ENCODE data around the gene PIEZO2. TPM values are rescaled to one million over a fixed set of nuclear protein-coding genes. Genes with fewer than 3 reads are reported as not detected.

PIEZO2 gene
- total RNA-seq, 1 donor from 2014 or later = 8.4 TPM

DNA sequence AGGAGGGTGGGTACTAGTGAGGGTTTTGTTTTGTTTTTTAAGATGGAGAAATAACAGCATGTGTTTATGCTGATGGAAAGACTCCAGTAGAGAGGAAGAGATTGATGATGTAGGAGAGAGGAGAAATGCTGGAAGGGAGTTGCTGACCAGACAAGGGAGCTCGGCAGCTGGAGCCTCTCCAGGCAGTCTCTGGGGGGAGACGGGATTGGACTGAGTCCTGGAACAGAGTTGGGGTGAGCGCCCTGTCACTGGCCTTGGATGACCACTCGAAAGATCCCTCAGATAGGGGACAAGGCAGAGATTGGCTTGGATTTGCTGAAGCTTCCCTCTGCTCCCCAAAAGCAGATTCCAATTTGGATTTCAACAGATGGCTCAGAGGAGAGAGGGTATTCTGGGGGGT is 425.9 kb downstream of the PIEZO2 start:
- no peak for DNase-seq (ENCODE audit: low spot score)
- Mint-ChIP-seq H3K4me1 (ENCODE audit: unreplicated experiment) (no peaks in the 10 kb centered on the region), H3K27me3 (ENCODE audit: unreplicated experiment) (peaks cover 4% of the 10 kb centered on the region), H3K36me3 (ENCODE audit: low read depth, unreplicated experiment) (peaks cover 6% of the 10 kb centered on the region), H3K4me3 (ENCODE audit: unreplicated experiment) (no peak overlapping the region), H3K9me3 (ENCODE audit: unreplicated experiment) (no peaks in the 10 kb centered on the region), H3K27ac (ENCODE audit: unreplicated experiment) (no peak overlapping the region)
- TF ChIP-seq, protein P1, sequence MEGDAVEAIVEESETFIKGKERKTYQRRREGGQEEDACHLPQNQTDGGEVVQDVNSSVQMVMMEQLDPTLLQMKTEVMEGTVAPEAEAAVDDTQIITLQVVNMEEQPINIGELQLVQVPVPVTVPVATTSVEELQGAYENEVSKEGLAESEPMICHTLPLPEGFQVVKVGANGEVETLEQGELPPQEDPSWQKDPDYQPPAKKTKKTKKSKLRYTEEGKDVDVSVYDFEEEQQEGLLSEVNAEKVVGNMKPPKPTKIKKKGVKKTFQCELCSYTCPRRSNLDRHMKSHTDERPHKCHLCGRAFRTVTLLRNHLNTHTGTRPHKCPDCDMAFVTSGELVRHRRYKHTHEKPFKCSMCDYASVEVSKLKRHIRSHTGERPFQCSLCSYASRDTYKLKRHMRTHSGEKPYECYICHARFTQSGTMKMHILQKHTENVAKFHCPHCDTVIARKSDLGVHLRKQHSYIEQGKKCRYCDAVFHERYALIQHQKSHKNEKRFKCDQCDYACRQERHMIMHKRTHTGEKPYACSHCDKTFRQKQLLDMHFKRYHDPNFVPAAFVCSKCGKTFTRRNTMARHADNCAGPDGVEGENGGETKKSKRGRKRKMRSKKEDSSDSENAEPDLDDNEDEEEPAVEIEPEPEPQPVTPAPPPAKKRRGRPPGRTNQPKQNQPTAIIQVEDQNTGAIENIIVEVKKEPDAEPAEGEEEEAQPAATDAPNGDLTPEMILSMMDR (IDR thresholded peaks at IDR 0.05; ENCODE audit: unreplicated experiment) = no peak

DNA sequence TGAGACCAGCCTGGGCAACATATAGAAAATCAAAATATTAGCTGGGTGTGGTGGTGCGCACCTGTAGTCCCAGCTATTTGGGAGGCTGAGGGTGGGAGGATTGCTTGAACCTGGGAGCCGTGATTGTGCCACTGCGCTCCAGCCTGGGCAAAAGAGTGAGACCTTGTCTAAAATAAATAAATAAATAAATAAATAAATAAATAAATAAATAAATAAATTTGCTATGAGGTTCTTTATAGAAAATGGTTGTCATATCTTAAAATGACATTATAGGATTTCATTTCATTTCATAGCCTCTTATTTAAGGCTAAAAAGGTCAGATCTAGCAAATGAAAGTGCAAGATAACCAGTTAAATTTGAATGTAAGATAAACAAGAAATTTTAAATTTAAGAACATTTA is 430.6 kb downstream of the PIEZO2 start:
- no peak for DNase-seq (ENCODE audit: low spot score)
- Mint-ChIP-seq H3K27me3 (ENCODE audit: unreplicated experiment) (peaks cover 8% of the 10 kb centered on the region), H3K4me3 (ENCODE audit: unreplicated experiment) (no peak overlapping the region), H3K36me3 (ENCODE audit: low read depth, unreplicated experiment) (peaks cover 6% of the 10 kb centered on the region), H3K9me3 (ENCODE audit: unreplicated experiment) (no peaks in the 10 kb centered on the region), H3K4me1 (ENCODE audit: unreplicated experiment) (no peaks in the 10 kb centered on the region), H3K27ac (ENCODE audit: unreplicated experiment) (no peak overlapping the region)
- TF ChIP-seq, protein P1 (IDR thresholded peaks at IDR 0.05; ENCODE audit: unreplicated experiment) = no peak

DNA sequence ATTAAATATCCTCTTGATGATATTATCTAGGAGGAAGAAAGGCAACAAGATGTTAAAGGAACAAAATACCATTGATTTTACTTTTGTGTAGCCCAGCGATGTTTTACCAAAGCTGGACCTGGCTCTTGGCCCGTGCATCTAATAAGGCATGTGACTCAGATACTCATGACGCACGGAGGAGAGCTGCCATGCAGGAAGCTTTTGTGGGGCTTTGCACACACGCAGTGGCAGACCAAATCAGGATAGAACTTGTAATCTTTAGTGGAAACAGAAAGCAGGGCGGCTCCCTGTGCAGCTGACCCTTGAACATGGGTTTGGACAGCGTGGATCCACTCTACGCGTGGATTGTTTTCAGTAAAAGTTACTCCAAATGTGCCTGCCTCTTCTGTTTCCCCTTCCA is 433.6 kb downstream of the PIEZO2 start:
- no peaks in the 10 kb centered on the region for H3K4me1 Mint-ChIP-seq (ENCODE audit: unreplicated experiment)
- TF ChIP-seq, protein P1 (IDR thresholded peaks at IDR 0.05; ENCODE audit: unreplicated experiment) = no peak
- H3K27me3 Mint-ChIP-seq (ENCODE audit: unreplicated experiment) = peaks cover 4% of the 10 kb centered on the region
- H3K27ac Mint-ChIP-seq (ENCODE audit: unreplicated experiment) = no peak overlapping the region
- no peaks in the 10 kb centered on the region for H3K9me3 Mint-ChIP-seq (ENCODE audit: unreplicated experiment)
- no peaks in the 10 kb centered on the region for H3K36me3 Mint-ChIP-seq (ENCODE audit: low read depth, unreplicated experiment)
- no peak for DNase-seq (ENCODE audit: low spot score)
- no peak overlapping the region for H3K4me3 Mint-ChIP-seq (ENCODE audit: unreplicated experiment)

DNA sequence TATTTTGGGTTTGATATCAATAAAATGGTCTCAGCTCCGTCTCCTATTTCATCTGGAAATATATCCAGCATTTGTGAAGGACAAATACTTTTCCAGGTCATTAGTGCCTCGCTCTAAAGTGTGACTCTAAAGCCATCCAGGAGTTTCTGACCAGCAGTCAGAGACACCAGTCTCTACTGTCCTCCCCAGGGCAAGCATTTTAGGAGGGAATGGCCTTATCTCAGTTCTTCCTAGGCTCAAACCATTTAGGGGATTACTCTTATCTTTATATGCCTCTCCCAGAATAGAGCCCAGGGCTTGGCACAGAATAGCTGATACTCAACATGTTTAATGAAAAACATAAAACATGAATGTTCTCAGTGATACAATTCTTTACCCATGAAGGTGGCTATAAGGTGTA is 436.0 kb downstream of the PIEZO2 start:
- H3K9me3 Mint-ChIP-seq (ENCODE audit: unreplicated experiment) = no peaks in the 10 kb centered on the region
- H3K27me3 Mint-ChIP-seq (ENCODE audit: unreplicated experiment) = peaks cover 4% of the 10 kb centered on the region
- TF ChIP-seq, protein P1 (IDR thresholded peaks at IDR 0.05; ENCODE audit: unreplicated experiment) = no peak
- DNase-seq (ENCODE audit: low spot score) = no peak
- no peak overlapping the region for H3K27ac Mint-ChIP-seq (ENCODE audit: unreplicated experiment)
- no peak overlapping the region for H3K4me3 Mint-ChIP-seq (ENCODE audit: unreplicated experiment)
- no peaks in the 10 kb centered on the region for H3K4me1 Mint-ChIP-seq (ENCODE audit: unreplicated experiment)
- H3K36me3 Mint-ChIP-seq (ENCODE audit: low read depth, unreplicated experiment) = no peaks in the 10 kb centered on the region

DNA sequence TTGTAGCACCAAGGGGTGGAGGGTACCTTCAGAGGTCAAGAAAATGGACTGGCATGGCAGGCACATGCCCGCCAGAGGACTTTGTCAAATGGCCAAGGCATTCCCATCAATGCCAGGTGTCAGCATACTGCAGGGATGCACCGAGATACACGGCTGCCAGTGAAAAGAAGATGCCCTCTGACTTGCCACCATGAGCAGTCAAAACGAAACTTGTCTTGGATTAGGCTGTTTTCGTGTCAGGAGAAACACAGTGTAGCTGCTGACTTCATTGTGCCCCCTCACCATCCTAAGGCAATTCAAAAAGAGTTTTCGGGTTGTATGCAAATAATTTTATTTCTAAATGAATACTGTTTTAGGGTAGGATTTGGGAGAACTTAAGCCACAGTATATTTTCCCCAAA is 442.1 kb downstream of the PIEZO2 start:
- no peak overlapping the region for H3K27ac Mint-ChIP-seq (ENCODE audit: unreplicated experiment)
- H3K9me3 Mint-ChIP-seq (ENCODE audit: unreplicated experiment) = no peaks in the 10 kb centered on the region
- TF ChIP-seq, protein P1 (IDR thresholded peaks at IDR 0.05; ENCODE audit: unreplicated experiment) = no peak
- DNase-seq (ENCODE audit: low spot score) = no peak
- H3K27me3 Mint-ChIP-seq (ENCODE audit: unreplicated experiment) = no peaks in the 10 kb centered on the region
- no peaks in the 10 kb centered on the region for H3K4me1 Mint-ChIP-seq (ENCODE audit: unreplicated experiment)
- H3K4me3 Mint-ChIP-seq (ENCODE audit: unreplicated experiment) = no peak overlapping the region
- H3K36me3 Mint-ChIP-seq (ENCODE audit: low read depth, unreplicated experiment) = no peaks in the 10 kb centered on the region

All from endothelial cell (in vitro differentiated cells).